Measurements from ENCODE around the gene DIS3L2.

The DIS3L2 gene

GRCh38 chr2:231961349-231962166 lies at the start of gene DIS3L2:
DIS3L2 (plus strand) TSS chr2:231961713; CDS start chr2:232014928, 53,215 bp downstream.
- peak; percentile 76 for DNase-seq

- no peak for DNase-seq
These were observed 47.3 kb upstream of the DIS3L2 start for GRCh38 chr2:231914077-231914690.

- DNase-seq, result no peak
These were observed 44.0 kb upstream of the DIS3L2 start for GRCh38 chr2:231917280-231918066.

- DNase-seq, result no peak
These were observed 42.8 kb upstream of the DIS3L2 start for GRCh38 chr2:231918501-231919330.

GRCh38 chr2:231919341-231920035 lies 42.0 kb upstream of the DIS3L2 start:
- DNase-seq, result no peak

- DNase-seq, result no peak
These were observed 41.1 kb upstream of the DIS3L2 start for GRCh38 chr2:231920366-231920765.

- DNase-seq, result no peak
These were observed 40.7 kb upstream of the DIS3L2 start for GRCh38 chr2:231920795-231921194.

- DNase-seq, result no peak
These were observed 39.1 kb upstream of the DIS3L2 start for GRCh38 chr2:231922311-231923009.

- no peak for DNase-seq
These were observed 38.5 kb upstream of the DIS3L2 start for GRCh38 chr2:231923010-231923344.

- DNase-seq, result no peak
These were observed 37.3 kb upstream of the DIS3L2 start for GRCh38 chr2:231923951-231924888.

GRCh38 chr2:231924889-231925275 lies 36.6 kb upstream of the DIS3L2 start:
- DNase-seq, result no peak

GRCh38 chr2:231925303-231926179 lies 36.0 kb upstream of the DIS3L2 start:
- DNase-seq, result peak; percentile 60

- peak; percentile 33 for DNase-seq
These were observed 35.3 kb upstream of the DIS3L2 start, which contains the start of gene NPPC for GRCh38 chr2:231926180-231926741. NPPC (minus strand) TSS chr2:231926396; CDS start chr2:231926249, 147 bp downstream.

- DNase-seq, result no peak
These were observed 34.5 kb upstream of the DIS3L2 start for GRCh38 chr2:231926761-231927565.

- DNase-seq, result no peak
These were observed 34.0 kb upstream of the DIS3L2 start for GRCh38 chr2:231927566-231927890.

GRCh38 chr2:231928481-231928880 lies 33.0 kb upstream of the DIS3L2 start:
- no peak for DNase-seq

GRCh38 chr2:231928901-231929725 lies 32.4 kb upstream of the DIS3L2 start:
- no peak for DNase-seq
